Parathyroid adenoma (tissue), 2 donors: ENCODE measurements around the gene TIMM17B.

Experiments used
- H2AFZ ChIP-seq: fragments of 300-600 bp; sonication (generic); one replicate; pipeline ENCODE4 v1.7.0; 2017; ENCODE audit warnings: antibody characterized with exemption, mild to moderate bottlenecking
- H3K27ac ChIP-seq: fragments of 300-600 bp; sonication (generic); one replicate; pipeline ENCODE4 v1.7.0; 2017
- H3K27me3 ChIP-seq: fragments of 300-600 bp; sonication (generic); one replicate; pipeline ENCODE4 v1.7.0; 2017; ENCODE audit warnings: low read length; ENCODE audit not compliant: control insufficient read depth, insufficient read depth
- H3K36me3 ChIP-seq: fragments of 300-600 bp; sonication (generic); one replicate; pipeline ENCODE4 v1.7.0; 2017; ENCODE audit warnings: low read length; ENCODE audit not compliant: control insufficient read depth, insufficient read depth
- H3K4me1 ChIP-seq: fragments of 300-600 bp; sonication (generic); one replicate; pipeline ENCODE4 v1.7.0; 2017; ENCODE audit warnings: control low read depth
- H3K4me2 ChIP-seq: fragments of 300-600 bp; sonication (generic); one replicate; pipeline ENCODE4 v1.7.0; 2017; ENCODE audit warnings: low read length
- H3K4me3 ChIP-seq: fragments of 300-600 bp; sonication (generic); one replicate; pipeline ENCODE4 v1.7.0; 2017; ENCODE audit warnings: low read depth, low read length
- H3K79me2 ChIP-seq: fragments of 300-600 bp; sonication (generic); one replicate; pipeline ENCODE4 v1.7.0; 2017; ENCODE audit warnings: control low read depth
- H3K9ac ChIP-seq: fragments of 300-600 bp; sonication (generic); one replicate; pipeline ENCODE4 v1.7.0; 2017; ENCODE audit warnings: mild to moderate bottlenecking
- H3K9me3 ChIP-seq: fragments of 300-600 bp; sonication (generic); one replicate; pipeline ENCODE4 v1.7.0; 2017; ENCODE audit warnings: low read length; ENCODE audit not compliant: control insufficient read depth
- CTCF ChIP-seq: fragments of 300-600 bp; sonication (generic); IDR thresholded peaks from one replicate; pipeline ENCODE4 v1.7.0; 2017; ENCODE audit warnings: antibody characterized with exemption, mild to moderate bottlenecking
- donor health status: primary hyperparathyroidism.

TIMM17B gene

DNA sequence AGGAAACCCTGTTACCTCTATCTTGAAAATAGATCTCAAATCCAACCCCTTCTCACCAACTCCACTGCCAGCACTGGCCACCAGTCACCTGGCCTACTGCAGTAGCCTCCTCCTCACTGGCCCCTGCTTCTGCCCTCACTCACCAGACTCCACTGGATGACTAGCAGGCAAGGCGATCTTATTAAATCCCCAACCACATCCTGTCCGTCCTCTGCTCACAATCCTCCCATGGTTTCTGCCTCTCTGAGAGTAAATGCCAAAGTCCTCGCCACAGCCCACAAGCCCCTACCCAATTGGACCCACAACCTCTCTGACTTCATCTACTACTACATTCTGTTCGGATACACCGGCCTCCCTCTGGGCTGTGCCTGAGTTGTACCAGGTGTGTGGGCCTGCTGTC, 26.7 kb upstream of the TIMM17B start:
- no peak for TF ChIP-seq CTCF
- H3K36me3 ChIP-seq, result no peaks in the 10 kb centered on the region
- H3K4me2 ChIP-seq, result no peak overlapping the region
- no peak overlapping the region for H3K4me3 ChIP-seq
- H3K9ac ChIP-seq, result no peak overlapping the region
- H3K9me3 ChIP-seq, result no peaks in the 10 kb centered on the region
- no peaks in the 10 kb centered on the region for H3K79me2 ChIP-seq
- peaks cover 3% of the 10 kb centered on the region for H3K4me1 ChIP-seq
- H3K27ac ChIP-seq, result no peak overlapping the region
- no peak overlapping the region for H2AFZ ChIP-seq
- H3K27me3 ChIP-seq, result no peaks in the 10 kb centered on the region

- Histone ChIP-seq H3K27ac (no peak overlapping the region), H3K4me2 (no peak overlapping the region), H3K9me3 (no peaks in the 10 kb centered on the region), H2AFZ (no peak overlapping the region), H3K4me1 (peaks cover 3% of the 10 kb centered on the region), H3K36me3 (no peaks in the 10 kb centered on the region), H3K4me3 (no peak overlapping the region), H3K27me3 (no peaks in the 10 kb centered on the region), H3K9ac (no peak overlapping the region), H3K79me2 (no peaks in the 10 kb centered on the region)
- no peak for TF ChIP-seq CTCF
Measured at GRCh38 chrX:48923771-48924170, 26.2 kb upstream of the TIMM17B start.

- H3K9ac ChIP-seq, result no peak overlapping the region
- no peak overlapping the region for H3K4me3 ChIP-seq
- no peak overlapping the region for H3K27ac ChIP-seq
- no peak for TF ChIP-seq CTCF
- H3K79me2 ChIP-seq, result no peaks in the 10 kb centered on the region
- H2AFZ ChIP-seq, result no peak overlapping the region
- H3K4me2 ChIP-seq, result no peak overlapping the region
- peaks cover 6% of the 10 kb centered on the region for H3K4me1 ChIP-seq
- H3K27me3 ChIP-seq, result no peaks in the 10 kb centered on the region
- H3K9me3 ChIP-seq, result no peaks in the 10 kb centered on the region
- H3K36me3 ChIP-seq, result no peaks in the 10 kb centered on the region
Measured at GRCh38 chrX:48920718-48921104, 23.1 kb upstream of the TIMM17B start.

DNA sequence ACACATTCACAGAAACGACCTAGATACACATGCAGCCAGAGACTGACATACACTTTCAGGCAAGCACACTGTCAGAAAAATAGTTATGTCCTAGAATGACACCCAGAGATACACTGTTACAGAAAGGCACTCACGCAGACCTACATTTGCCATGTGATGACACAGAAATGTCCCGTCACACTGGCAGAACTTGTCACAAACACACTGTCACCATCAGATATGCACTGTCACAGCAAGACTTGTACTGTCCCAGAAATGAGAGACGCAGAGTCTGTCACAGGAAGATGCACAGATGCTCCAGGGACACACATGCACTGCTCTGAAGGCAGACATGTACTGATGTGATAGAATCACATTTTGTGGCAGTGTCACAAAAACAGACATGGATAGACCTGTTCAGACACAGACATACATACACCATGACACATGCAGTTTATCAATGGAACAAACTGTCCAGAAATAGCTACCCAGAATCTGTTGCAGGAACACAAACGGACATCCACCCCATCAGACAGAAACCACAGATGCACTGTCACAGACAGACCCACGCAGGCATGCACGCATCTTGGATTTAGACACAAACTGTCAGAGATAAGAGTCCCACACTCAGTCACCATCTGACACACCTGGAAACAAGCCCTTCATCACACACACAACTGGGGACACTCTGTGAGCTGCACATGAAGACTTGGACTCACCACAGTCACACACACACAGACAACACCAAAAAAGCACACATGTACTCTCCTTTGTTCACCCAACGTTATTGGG, 22.6 kb upstream of the TIMM17B start:
- H3K9me3 ChIP-seq, result no peaks in the 10 kb centered on the region
- peak overlapping the region; percentile 84 for H3K27ac ChIP-seq
- no peaks in the 10 kb centered on the region for H3K36me3 ChIP-seq
- H3K4me1 ChIP-seq, result peaks cover 6% of the 10 kb centered on the region
- no peaks in the 10 kb centered on the region for H3K27me3 ChIP-seq
- H3K4me2 ChIP-seq, result no peak overlapping the region
- H3K79me2 ChIP-seq, result no peaks in the 10 kb centered on the region
- no peak overlapping the region for H3K4me3 ChIP-seq
- no peak overlapping the region for H2AFZ ChIP-seq
- H3K9ac ChIP-seq, result no peak overlapping the region
- TF ChIP-seq CTCF, result no peak

GRCh38 chrX:48919360-48919841, 21.8 kb upstream of the TIMM17B start:
- no peak overlapping the region for H3K9ac ChIP-seq
- H3K27ac ChIP-seq, result peak overlapping the region; percentile 84
- H3K27me3 ChIP-seq, result no peaks in the 10 kb centered on the region
- TF ChIP-seq CTCF, result no peak
- H3K9me3 ChIP-seq, result no peaks in the 10 kb centered on the region
- H3K79me2 ChIP-seq, result no peaks in the 10 kb centered on the region
- H3K4me3 ChIP-seq, result peak overlapping the region; percentile 68
- peak overlapping the region; percentile 68 for H3K4me2 ChIP-seq
- peaks cover 6% of the 10 kb centered on the region for H3K4me1 ChIP-seq
- no peaks in the 10 kb centered on the region for H3K36me3 ChIP-seq
- peak overlapping the region; percentile 79 for H2AFZ ChIP-seq
